H7 (cell line): ENCODE data around the gene QRSL1. TPM values are rescaled to one million over a fixed set of nuclear protein-coding genes. Genes with fewer than 3 reads are reported as not detected.
"Not testable (repeated sequence)": the region's sequence is repeated elsewhere in the genome, so short reads cannot be mapped to it uniquely, and the experiment has no call there.

ENCODE experiments used
- DNase-seq: peaks from one replicate; pipeline ENCODE4 v3.0.0; 2012
- H3K27me3 ChIP-seq: 2 replicates; pipeline ENCODE4 v1.6.0; 2011; ENCODE audit warnings: mild to moderate bottlenecking, low read length; ENCODE audit not compliant: control insufficient read depth, insufficient read depth
- H3K36me3 ChIP-seq: replicated peaks from 2 replicates; pipeline ENCODE4 v1.5.1; 2011; ENCODE audit warnings: low read length; ENCODE audit not compliant: control insufficient read depth, insufficient read depth
- H3K4me3 ChIP-seq: 2 replicates; pipeline ENCODE4 v1.5.1; 2011; ENCODE audit warnings: low read depth, mild to moderate bottlenecking, control low read depth, low read length, moderate library complexity; ENCODE audit not compliant: insufficient read depth
- total RNA-seq: library from RNA; depleted of rRNA; stranded (reverse); fragments of >200 nt; shearing (Covaris generic); gene quantifications from 2 replicates; pipeline ENCODE4 v1.2.3, GENCODE V29; 2014

Gene QRSL1
- total RNA-seq, 1 experiment from 2014 or later = 21.5 TPM

GRCh38 chr6:106677282-106677681 is 47.9 kb downstream of the QRSL1 start:
- DNase-seq = no peak
- H3K4me3 ChIP-seq = no peak overlapping the region
- H3K36me3 ChIP-seq = no peaks in the 10 kb centered on the region
- H3K27me3 ChIP-seq = no peaks in the 10 kb centered on the region

GRCh38 chr6:106684011-106684410 is 54.6 kb downstream of the QRSL1 start:
- Histone ChIP-seq H3K36me3 (no peaks in the 10 kb centered on the region), H3K4me3 (no peak overlapping the region), H3K27me3 (no peaks in the 10 kb centered on the region)
- DNase-seq = no peak

GRCh38 chr6:106685833-106686232 is 56.5 kb downstream of the QRSL1 start:
- Histone ChIP-seq H3K27me3 (no peaks in the 10 kb centered on the region), H3K4me3 (no peak overlapping the region), H3K36me3 (no peaks in the 10 kb centered on the region)
- DNase-seq = no peak

DNA sequence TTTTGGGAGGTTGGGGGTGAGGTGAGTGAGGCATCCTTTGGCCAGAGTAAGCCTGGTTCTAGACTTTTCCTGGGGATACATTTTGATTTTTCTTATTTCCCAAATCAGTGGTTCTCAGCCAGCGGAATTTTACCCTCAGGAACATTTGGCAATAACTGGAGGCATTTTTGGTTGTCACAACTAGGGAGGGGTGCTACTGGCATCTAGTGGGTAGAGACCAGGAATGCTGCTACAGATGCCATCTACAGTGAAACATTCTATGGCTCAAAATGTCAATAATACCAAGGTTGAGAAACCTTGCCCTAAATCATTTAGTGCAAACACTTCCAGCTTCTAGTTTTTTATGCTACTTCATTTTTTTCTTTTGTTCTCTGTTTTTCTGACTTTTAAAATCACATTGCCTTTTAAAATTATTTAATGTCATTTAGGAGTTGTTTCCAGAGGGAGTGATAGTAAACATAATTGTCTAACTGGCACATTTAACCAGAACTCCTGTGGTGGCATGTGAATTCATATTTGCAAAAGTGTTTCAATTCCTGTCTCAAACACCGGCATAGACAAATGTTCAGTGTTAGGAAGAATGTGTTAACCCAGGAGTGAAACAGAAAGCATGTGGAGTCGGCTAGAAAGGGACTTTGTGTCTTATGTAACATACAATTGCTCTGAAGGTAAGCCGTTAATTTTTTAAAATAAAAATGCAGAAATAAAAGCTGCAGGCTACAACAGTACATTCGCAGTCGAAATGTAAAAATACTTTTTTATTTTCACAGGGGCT is 59.0 kb downstream of the QRSL1 start:
- no peaks in the 10 kb centered on the region for H3K27me3 ChIP-seq
- DNase-seq = no peak
- no peak overlapping the region for H3K4me3 ChIP-seq
- H3K36me3 ChIP-seq = no peaks in the 10 kb centered on the region

GRCh38 chr6:106692112-106692818 is 62.9 kb downstream of the QRSL1 start:
- no peaks in the 10 kb centered on the region for H3K27me3 ChIP-seq
- H3K36me3 ChIP-seq = no peaks in the 10 kb centered on the region
- DNase-seq = peak; percentile 69
- H3K4me3 ChIP-seq = no peak overlapping the region

- Histone ChIP-seq H3K27me3 (no peaks in the 10 kb centered on the region), H3K36me3 (no peaks in the 10 kb centered on the region), H3K4me3 (no peak overlapping the region)
- no peak for DNase-seq
These were observed 63.4 kb downstream of the QRSL1 start for GRCh38 chr6:106692819-106693208.

GRCh38 chr6:106693418-106693817 is 64.0 kb downstream of the QRSL1 start:
- Histone ChIP-seq H3K36me3 (no peaks in the 10 kb centered on the region), H3K4me3 (no peak overlapping the region), H3K27me3 (no peaks in the 10 kb centered on the region)
- DNase-seq = no peak

DNA sequence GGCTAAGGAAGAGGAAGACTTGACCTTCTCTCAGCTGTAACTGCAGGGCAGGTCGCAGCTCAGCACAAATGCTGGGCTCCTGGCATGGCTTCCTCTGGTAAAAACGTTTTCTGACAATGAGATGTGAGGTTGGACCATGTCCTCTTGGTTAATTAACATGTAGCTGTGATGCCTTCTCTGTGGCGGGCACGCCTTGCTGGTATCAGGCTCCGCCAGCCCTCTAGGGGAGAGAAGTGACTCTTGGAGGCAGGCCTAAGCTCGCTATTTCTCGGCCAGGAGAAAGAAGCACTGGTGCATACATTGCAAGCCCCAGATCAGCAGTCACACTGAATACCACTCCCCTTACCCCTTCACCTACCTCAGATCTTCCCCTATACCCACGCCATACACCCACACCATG is 65.0 kb downstream of the QRSL1 start:
- no peak overlapping the region for H3K4me3 ChIP-seq
- no peaks in the 10 kb centered on the region for H3K27me3 ChIP-seq
- no peaks in the 10 kb centered on the region for H3K36me3 ChIP-seq
- DNase-seq = no peak

- DNase-seq = no peak
- no peak overlapping the region for H3K4me3 ChIP-seq
- no peaks in the 10 kb centered on the region for H3K36me3 ChIP-seq
- H3K27me3 ChIP-seq = no peaks in the 10 kb centered on the region
These were observed 71.2 kb downstream of the QRSL1 start for GRCh38 chr6:106700581-106700980.

GRCh38 chr6:106701201-106701600 is 71.8 kb downstream of the QRSL1 start:
- not testable (repeated sequence) for H3K36me3 ChIP-seq, DNase-seq, H3K27me3 ChIP-seq, H3K4me3 ChIP-seq

DNA sequence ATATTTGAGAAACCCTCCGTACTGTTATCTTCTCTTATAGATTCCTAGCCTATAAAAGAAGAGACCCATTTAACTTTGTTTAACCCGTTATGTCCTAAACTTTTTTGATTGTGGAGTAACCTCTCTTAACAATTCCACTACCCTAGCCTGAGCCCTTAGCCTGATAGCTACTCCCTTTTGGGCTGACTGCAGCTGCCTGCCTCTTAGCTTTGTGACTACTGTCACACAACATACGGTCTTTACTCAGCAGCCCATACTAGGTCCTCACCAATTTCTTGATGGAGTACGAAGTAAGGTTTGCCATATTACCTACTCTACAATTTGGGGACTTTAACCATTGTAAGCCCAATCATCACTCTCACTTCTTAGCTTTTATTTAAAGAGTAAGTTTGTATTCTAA is 72.7 kb downstream of the QRSL1 start:
- DNase-seq = no peak
- H3K36me3 ChIP-seq = no peaks in the 10 kb centered on the region
- no peak overlapping the region for H3K4me3 ChIP-seq
- no peaks in the 10 kb centered on the region for H3K27me3 ChIP-seq

GRCh38 chr6:106702451-106703110 is 73.2 kb downstream of the QRSL1 start:
- H3K27me3 ChIP-seq = no peaks in the 10 kb centered on the region
- no peaks in the 10 kb centered on the region for H3K36me3 ChIP-seq
- H3K4me3 ChIP-seq = no peak overlapping the region
- DNase-seq = no peak

- Histone ChIP-seq H3K36me3 (no peaks in the 10 kb centered on the region), H3K4me3 (no peak overlapping the region), H3K27me3 (no peaks in the 10 kb centered on the region)
- no peak for DNase-seq
These were observed 74.9 kb downstream of the QRSL1 start for GRCh38 chr6:106704327-106704726.

DNA sequence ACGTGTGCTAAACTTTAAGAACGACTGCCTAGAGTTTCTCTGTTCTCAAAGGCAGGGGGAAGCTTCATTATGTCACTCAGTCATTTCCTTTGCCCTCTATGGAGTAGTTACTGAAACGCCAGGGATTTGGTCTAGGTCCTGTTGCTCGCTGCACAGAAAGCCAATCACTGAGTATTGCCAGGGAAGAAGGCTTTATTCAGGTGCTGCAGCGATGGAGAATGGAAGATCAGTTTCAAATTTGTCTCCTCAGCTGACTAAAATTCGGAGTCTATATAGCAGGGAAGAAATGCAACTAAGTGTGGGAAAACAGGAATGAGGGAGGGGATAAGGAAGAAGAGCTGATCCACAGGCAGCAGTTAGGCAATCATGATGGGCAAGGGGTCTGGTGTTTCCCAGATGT is 75.8 kb downstream of the QRSL1 start:
- no peak overlapping the region for H3K4me3 ChIP-seq
- H3K27me3 ChIP-seq = no peaks in the 10 kb centered on the region
- H3K36me3 ChIP-seq = no peaks in the 10 kb centered on the region
- DNase-seq = no peak

GRCh38 chr6:106710580-106710979 is 81.2 kb downstream of the QRSL1 start:
- H3K4me3 ChIP-seq = no peak overlapping the region
- no peak for DNase-seq
- H3K36me3 ChIP-seq = no peaks in the 10 kb centered on the region
- no peaks in the 10 kb centered on the region for H3K27me3 ChIP-seq
